NT2/D1 (cell line): Measurements from ENCODE around the gene NME8.

Source experiments
- YY1 ChIP-seq: IDR thresholded peaks from 2 replicates; pipeline ENCODE4 v1.6.1; 2011; ENCODE audit not compliant: insufficient read length, insufficient read depth
- ZNF274 ChIP-seq: IDR thresholded peaks from 2 replicates; pipeline ENCODE4 v1.6.1; 2011; ENCODE audit warnings: mild to moderate bottlenecking, low read depth, low read length

DNA sequence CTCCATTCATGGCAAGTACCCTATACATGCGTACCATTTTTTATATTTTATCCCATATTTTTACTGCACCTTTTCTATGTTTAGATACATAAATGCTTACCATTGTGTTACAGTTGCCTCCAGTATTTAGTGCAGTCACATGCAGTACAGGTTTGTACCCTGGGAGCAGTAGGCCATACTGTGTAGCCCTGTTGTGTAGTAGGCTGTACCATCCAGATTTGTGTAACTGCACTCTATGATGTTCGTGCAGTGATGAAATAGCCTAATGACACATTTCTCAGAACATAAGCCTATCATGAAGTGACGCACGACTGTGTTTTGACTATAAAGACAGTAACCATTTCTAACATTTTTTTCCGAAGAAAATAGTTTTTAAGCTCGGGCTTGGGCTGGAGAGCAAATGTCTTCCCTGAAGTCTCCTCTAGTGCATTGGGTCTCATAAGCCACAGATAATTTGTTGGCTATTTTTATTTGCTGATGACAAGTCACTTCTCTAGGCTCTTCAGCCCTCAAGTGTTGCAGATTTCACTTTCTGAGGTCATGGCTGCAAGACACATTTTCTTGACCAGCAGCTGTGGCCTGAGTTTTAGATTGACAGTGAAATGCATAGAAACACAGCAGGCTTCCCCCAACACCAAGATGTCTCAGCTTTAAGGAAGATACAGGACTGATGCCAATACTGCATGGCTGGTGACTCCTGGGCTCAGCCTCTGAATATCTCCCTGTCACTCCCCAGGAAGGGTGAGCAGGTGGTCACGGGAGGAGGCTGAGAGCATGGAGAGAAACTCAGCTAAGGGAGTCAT, 98.9 kb downstream of the NME8 start:
- TF ChIP-seq ZNF274 (no peak), YY1 (no peak)
